ENCODE data around the gene NFKBIE.

Gene NFKBIE

DNA sequence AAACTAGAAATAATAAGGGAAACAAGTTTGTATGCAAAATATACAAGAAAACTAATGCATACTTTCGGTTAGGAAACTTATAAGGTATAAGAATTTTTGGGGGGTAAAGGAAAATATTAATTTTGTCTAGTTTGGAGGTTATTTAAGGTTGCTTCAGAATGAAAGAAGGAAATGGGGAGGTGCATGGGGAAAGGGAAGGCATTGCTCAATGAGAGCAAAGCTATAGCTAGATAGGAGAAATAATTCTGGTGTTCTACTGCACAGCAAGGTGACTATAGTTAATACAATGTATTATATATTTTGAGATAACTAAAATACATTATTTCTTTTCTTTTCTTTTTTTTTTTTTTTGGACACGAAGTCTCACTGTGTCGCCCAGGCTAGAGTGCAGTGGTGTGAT, 54.1 kb downstream of the NFKBIE start:
- no peak for DNase-seq
